Left lobe of liver (tissue), 2 donors: ENCODE data around the gene PTCRA. TPM values are rescaled to one million over a fixed set of nuclear protein-coding genes. Genes with fewer than 3 reads are reported as not detected.
A peak's percentile ranks its signal among the peaks of the same experiment; 100 is the strongest.
"Not testable (repeated sequence)": the region's sequence is repeated elsewhere in the genome, so short reads cannot be mapped to it uniquely, and the experiment has no call there.

Experiments
- ATAC-seq: fragments of 200-7000 bp; cut with Tn5 transposase; one replicate; pipeline ENCODE4 v1.9.1; 2020; ENCODE audit warnings: mild to moderate bottlenecking, moderate library complexity
- DNase-seq: peaks from one replicate; pipeline ENCODE4 v3.0.0-alpha.2; 2020; ENCODE audit warnings: low spot score
- total RNA-seq: library from RNA; stranded (reverse); gene quantifications from one replicate; pipeline ENCODE4 v1.2.1, GENCODE V29; 2021
- donor health status: DM: no; HTN: no; CAD: no; lungs with moderate emphysema.
- donor health status: DM: no; HTN: yes; CAD: no.

The PTCRA gene
- total RNA-seq, 1 donor from 2014 or later: not detected

GRCh38 chr6:42902429-42903263 is 13.2 kb upstream of the PTCRA start:
- DNase-seq: not testable (repeated sequence)

GRCh38 chr6:42904467-42904866 is 11.4 kb upstream of the PTCRA start:
- ATAC-seq (no peak), DNase-seq (no peak)

More at GRCh38 chr6:42902429-42903263, 13.2 kb upstream of the PTCRA start:
- peak; percentile 34 for ATAC-seq

- DNase-seq: no peak
- no peak for ATAC-seq
These were observed 8.5 kb upstream of the PTCRA start for GRCh38 chr6:42907336-42907735.

- no peak for DNase-seq
- ATAC-seq: no peak
These were observed 6.0 kb upstream of the PTCRA start for GRCh38 chr6:42909835-42910234.

- ATAC-seq (peak; percentile 86), DNase-seq (no peak)
These were observed 4.5 kb upstream of the PTCRA start for GRCh38 chr6:42911171-42912021.

GRCh38 chr6:42914546-42914945 is 1.3 kb upstream of the PTCRA start:
- DNase-seq (no peak), ATAC-seq (no peak)

- DNase-seq: no peak
- ATAC-seq: no peak
These were observed 435 bp downstream of the PTCRA start for GRCh38 chr6:42916288-42916687.

GRCh38 chr6:42921801-42922200 is 5.9 kb downstream of the PTCRA start:
- no peak for DNase-seq
- no peak for ATAC-seq

- ATAC-seq: no peak
- DNase-seq: no peak
These were observed 7.8 kb downstream of the PTCRA start for GRCh38 chr6:42923666-42924065.

GRCh38 chr6:42925248-42925857 is 9.5 kb downstream of the PTCRA start:
- no peak for DNase-seq

GRCh38 chr6:42928986-42929820 is 13.3 kb downstream of the PTCRA start, which contains the start of gene CNPY3:
Gene CNPY3, plus strand, starts transcription at chr6:42929480. Its CDS starts 91 bp downstream, at chr6:42929571.
- DNase-seq (peak; percentile 95), ATAC-seq (peak; percentile 91)

More at GRCh38 chr6:42925248-42925857, 9.5 kb downstream of the PTCRA start:
- ATAC-seq: no peak

GRCh38 chr6:42929821-42930360 is 14.0 kb downstream of the PTCRA start:
- ATAC-seq (peak; percentile 8), DNase-seq (no peak)

GRCh38 chr6:42932412-42932811 is 16.6 kb downstream of the PTCRA start:
- DNase-seq (no peak), ATAC-seq (no peak)

GRCh38 chr6:42933205-42933604 is 17.4 kb downstream of the PTCRA start:
- DNase-seq: no peak
- no peak for ATAC-seq

GRCh38 chr6:42935322-42935721 is 19.5 kb downstream of the PTCRA start:
- DNase-seq (no peak), ATAC-seq (no peak)

GRCh38 chr6:42936398-42936797 is 20.5 kb downstream of the PTCRA start:
- DNase-seq: no peak
- ATAC-seq: peak; percentile 2

GRCh38 chr6:42937548-42938427 is 21.9 kb downstream of the PTCRA start:
- DNase-seq (peak; percentile 81), ATAC-seq (peak; percentile 58)

GRCh38 chr6:42938428-42938796 is 22.6 kb downstream of the PTCRA start:
- ATAC-seq (no peak), DNase-seq (no peak)
